HepG2 (cell line): ENCODE results near the gene HMGN4. TPM values are rescaled to one million over a fixed set of nuclear protein-coding genes. Genes with fewer than 3 reads are reported as not detected.

ENCODE experiments used
- LRRFIP1 ChIP-seq: sonication (generic); formaldehyde crosslinking; conservative IDR thresholded peaks from 2 replicates; pipeline ENCODE4 v1.4.0; 2020; ENCODE audit warnings: missing genetic modification reagents
- USF2 ChIP-seq, 2 experiments: sonication (generic) in 1 of 2; formaldehyde crosslinking in 1 of 2; IDR thresholded peaks; 2 replicates each; pipeline versions ENCODE4 v1.5.1 to v1.6.1; 2011 to 2020; ENCODE audit warnings: borderline replicate concordance in 1 of 2, low read depth in 1 of 2, low read length in 1 of 2, mild to moderate bottlenecking in 1 of 2, missing genetic modification reagents in 1 of 2, moderate library complexity in 1 of 2
- ZNF280D ChIP-seq: sonication (generic); formaldehyde crosslinking; IDR thresholded peaks from 2 replicates; pipeline ENCODE4 v1.5.1; 2020; ENCODE audit warnings: mild to moderate bottlenecking, missing genetic modification reagents
- polyA plus RNA-seq, 8 experiments: library from polyadenylated mRNA; depleted of rRNA in 3 of 8; stranded (reverse) in 7 of 8; unstranded in 1 of 8; fragments of >200 nt; fragmentation: Illumina TruSeq in 4 of 8; extraction: Trizol in 4 of 8; gene quantifications; 2 replicates each; pipeline versions ENCODE4 v1.2.1 to v1.2.3, GENCODE V29; 2011 to 2016; ENCODE audit warnings: low read depth in 4 of 8, missing spikeins in 1 of 8, mixed read lengths in 1 of 8; ENCODE audit not compliant: insufficient read depth in 1 of 8
- total RNA-seq, 5 experiments: library from RNA; depleted of rRNA; stranded (reverse); fragments of >200 nt; fragmentation: Illumina TruSeq; extraction: Trizol; gene quantifications; 2 replicates each; pipeline ENCODE4 v1.2.3, GENCODE V29; 2016; ENCODE audit warnings: low read depth in 1 of 5

HMGN4 gene
- total and polyA plus RNA-seq, 2 of the 13 experiments (the other 11 are each of a cell fraction or from before 2014, with no cell fraction given), result 39.9 to 52.1 TPM

- TF ChIP-seq USF2 (IDR thresholded peaks at IDR 0.05; ENCODE audit: low read depth, low read length) (no peak), USF2 (CRISPR knock-in tag; IDR thresholded peaks at IDR 0.05; ENCODE audit: borderline replicate concordance) (no peak), LRRFIP1 (CRISPR knock-in tag) (no peak), ZNF280D (no peak)
Observed at GRCh38 chr6:26489996-26490964, 47.9 kb upstream of the HMGN4 start (continued).
